Testis (tissue), 3 donors: ENCODE results near the gene ZG16B. TPM values are rescaled to one million over a fixed set of nuclear protein-coding genes. Genes with fewer than 3 reads are reported as not detected.

ENCODE experiments used
- DNase-seq: peaks from one replicate; pipeline ENCODE4 v3.0.0-alpha.2; 2019
- H3K27ac ChIP-seq, 2 donors: fragments of 200-600 bp; sonication (generic); one replicate each; pipeline ENCODE4 v1.5.1; 2019
- H3K27me3 ChIP-seq: fragments of 200-600 bp; sonication (generic); one replicate; pipeline ENCODE4 v1.5.1; 2019
- H3K36me3 ChIP-seq: fragments of 200-600 bp; sonication (generic); one replicate; pipeline ENCODE4 v1.5.1; 2017; ENCODE audit warnings: low read depth; ENCODE audit errors: missing control alignments
- H3K4me1 ChIP-seq: fragments of 200-600 bp; sonication (generic); one replicate; pipeline ENCODE4 v1.5.1; 2019
- H3K4me3 ChIP-seq, 2 donors: fragments of 200-600 bp; sonication (generic); one replicate each; pipeline ENCODE4 v1.5.1; 2017 to 2019
- H3K9me3 ChIP-seq: fragments of 200-600 bp; sonication (generic); one replicate; pipeline ENCODE4 v1.5.1; 2017
- CTCF ChIP-seq, 3 experiments: fragments of 450-650 bp in 2 of 3; fragments of 200-600 bp in 1 of 3; sonication (generic) in 1 of 3; IDR thresholded peaks; one replicate each; pipeline ENCODE4 v1.5.1; 2016 to 2019; ENCODE audit warnings: antibody characterized with exemption in 3 of 3, mild to moderate bottlenecking in 2 of 3, moderate library complexity in 1 of 3
- POLR2A ChIP-seq: fragments of 450-650 bp; IDR thresholded peaks from one replicate; pipeline ENCODE4 v1.6.1; 2017; ENCODE audit warnings: antibody characterized with exemption, mild to moderate bottlenecking, moderate library complexity
- WGBS, 2 donors: methylation state at CpG; one replicate each; pipeline ENCODE4 v1.1.5; 2018; 5-methylcytosine and 5-hydroxymethylcytosine counted together
- intact Hi-C: fragments of 100-400 bp; cut with DNase I; formaldehyde crosslinking; loops from one replicate; pipeline ENCODE4 v1.15.1; 2023; ENCODE audit warnings: low total_unique reads
- polyA plus RNA-seq: library from polyadenylated mRNA; stranded (reverse); fragments of 350-450 nt; fragmentation: Illumina TruSeq; extraction: RNeasy Lipid Tissue Mini Kit (QIAGEN cat#74804); gene quantifications from one replicate; pipeline ENCODE4 v1.2.3, GENCODE V29; 2014; ENCODE audit warnings: low read depth, low replicate concordance; ENCODE audit not compliant: insufficient read depth
- total RNA-seq, 2 donors: library from RNA; depleted of rRNA; stranded (reverse); fragments of >200 nt; gene quantifications; one replicate each; pipeline ENCODE4 v1.2.3, GENCODE V29; 2016

ZG16B gene
- total and polyA plus RNA-seq, 3 donors from 2014 or later = 1.7 to 3.5 (median 1.8) TPM

GRCh38 chr16:2856061-2856670 lies 26.1 kb downstream of the ZG16B start:
- DNase-seq = no peak
- Histone ChIP-seq H3K36me3 (no peaks in the 10 kb centered on the region), H3K27ac (no peak overlapping the region), H3K4me1 (peaks cover 3% of the 10 kb centered on the region), H3K27me3 (no peaks in the 10 kb centered on the region), H3K4me3 (no peak overlapping the region), H3K9me3 (no peaks in the 10 kb centered on the region)
- TF ChIP-seq POLR2A (no peak), CTCF (IDR thresholded peaks at IDR 0.05) (no peak)
- intact Hi-C loops = no loop called here
- 71 to 74% methylated on average over 14 of the region's 14 CpGs for WGBS, 2 donors

- H3K9me3 ChIP-seq = no peaks in the 10 kb centered on the region
- no peak for DNase-seq
- H3K36me3 ChIP-seq = no peaks in the 10 kb centered on the region
- H3K27me3 ChIP-seq = no peaks in the 10 kb centered on the region
- no peak overlapping the region for H3K4me3 ChIP-seq
- 66 to 74% methylated on average over 6 to 23 of the region's 24 CpGs for WGBS, 2 donors
- peaks cover 3% of the 10 kb centered on the region for H3K4me1 ChIP-seq
- intact Hi-C loops = no loop called here
- no peak for TF ChIP-seq CTCF (IDR thresholded peaks at IDR 0.05)
- no peak for TF ChIP-seq POLR2A
- no peak overlapping the region for H3K27ac ChIP-seq
Observed at GRCh38 chr16:2856686-2857450, 26.8 kb downstream of the ZG16B start.

- DNase-seq = no peak
Observed at GRCh38 chr16:2857451-2858244, 27.5 kb downstream of the ZG16B start, which contains the start of gene PRSS22. Gene PRSS22, minus strand, starts transcription at chr16:2858170. Its CDS starts 66 bp downstream, at chr16:2858104.

More at GRCh38 chr16:2857451-2858244, 27.5 kb downstream of the ZG16B start, which contains the start of gene PRSS22:
- H3K4me3 ChIP-seq = no peak within 1 kb of the TSS
- H3K27me3 ChIP-seq = no peaks in the 10 kb centered on the region
- intact Hi-C loops = no loop called here
- peaks cover 3% of the 10 kb centered on the region for H3K4me1 ChIP-seq
- no peaks in the 10 kb centered on the region for H3K36me3 ChIP-seq
- 4 to 5% methylated on average over 25 to 42 of the region's 42 CpGs for WGBS, 2 donors
- no peaks in the 10 kb centered on the region for H3K9me3 ChIP-seq
- TF ChIP-seq POLR2A = no peak
- TF ChIP-seq CTCF (IDR thresholded peaks at IDR 0.05) = no peak
- H3K27ac ChIP-seq = no peak within 1 kb of the TSS
